Endothelial cell of umbilical vein (primary cell): Measurements from ENCODE around the gene CD34.

Experiments
- CTCF ChIP-seq, 2 donors: IDR thresholded peaks; 1 replicate in 1 of 2; 2 replicates in 1 of 2; pipeline ENCODE4 v1.5.1; 2011; ENCODE audit warnings: low read length in 2 of 2, mild to moderate bottlenecking in 2 of 2, moderate library complexity in 2 of 2, control low read depth in 1 of 2, inconsistent platforms in 1 of 2, low read depth in 1 of 2; ENCODE audit not compliant: insufficient read depth in 1 of 2; ENCODE audit errors: extremely low read depth in 1 of 2
- POLR2AphosphoS5 ChIP-seq: IDR thresholded peaks from 2 replicates; pipeline ENCODE4 v1.6.1; 2012; ENCODE audit warnings: low read depth, mild to moderate bottlenecking, control low read depth, low read length, moderate library complexity; ENCODE audit not compliant: insufficient read depth

GRCh38 chr1:207840380-207840779 lies 70.5 kb downstream of the CD34 start:
- no peak for TF ChIP-seq CTCF (IDR thresholded peaks at IDR 0.05; ENCODE audit: extremely low read depth in 1 of 2, insufficient read depth in 1 of 2, low read depth in 1 of 2, low read length in 2 of 2)
- TF ChIP-seq POLR2AphosphoS5, result no peak
